Astrocyte of the hippocampus (primary cell): ENCODE measurements around the gene MUC6.

Source experiments
- DNase-seq: peaks from one replicate; pipeline ENCODE4 v3.0.0; 2011; ENCODE audit warnings: low read depth, low spot score

MUC6 gene

GRCh38 chr11:1008001-1008802 is 28.3 kb downstream of the MUC6 start:
- DNase-seq, result no peak

GRCh38 chr11:1007279-1007678 is 29.2 kb downstream of the MUC6 start:
- DNase-seq, result no peak

- no peak for DNase-seq
Measured at GRCh38 chr11:1006762-1007161, 29.8 kb downstream of the MUC6 start.

GRCh38 chr11:1005928-1006327 is 30.6 kb downstream of the MUC6 start:
- peak; percentile 18 for DNase-seq

GRCh38 chr11:1003159-1003558 is 33.4 kb downstream of the MUC6 start:
- no peak for DNase-seq

- no peak for DNase-seq
Measured at GRCh38 chr11:1002406-1002984, 34.0 kb downstream of the MUC6 start.

- no peak for DNase-seq
Measured at GRCh38 chr11:1001617-1002405, 34.7 kb downstream of the MUC6 start.

GRCh38 chr11:1000357-1001278 is 35.9 kb downstream of the MUC6 start:
- DNase-seq, result no peak

GRCh38 chr11:999009-999408 is 37.5 kb downstream of the MUC6 start:
- no peak for DNase-seq

GRCh38 chr11:997907-998306 is 38.6 kb downstream of the MUC6 start:
- no peak for DNase-seq

- DNase-seq, result no peak
Measured at GRCh38 chr11:996681-997080, 39.8 kb downstream of the MUC6 start.

- peak; percentile 50 for DNase-seq
Measured at GRCh38 chr11:995752-996420, 40.6 kb downstream of the MUC6 start.

GRCh38 chr11:995044-995751 is 41.3 kb downstream of the MUC6 start:
- no peak for DNase-seq

GRCh38 chr11:993632-994167 is 42.8 kb downstream of the MUC6 start:
- no peak for DNase-seq

- no peak for DNase-seq
Measured at GRCh38 chr11:992577-992976, 43.9 kb downstream of the MUC6 start.

GRCh38 chr11:991711-992307 is 44.7 kb downstream of the MUC6 start:
- no peak for DNase-seq

- DNase-seq, result no peak
Measured at GRCh38 chr11:991034-991433, 45.5 kb downstream of the MUC6 start.

- no peak for DNase-seq
Measured at GRCh38 chr11:990101-990500, 46.4 kb downstream of the MUC6 start.

GRCh38 chr11:987671-988070 is 48.8 kb downstream of the MUC6 start:
- no peak for DNase-seq

- no peak for DNase-seq
Measured at GRCh38 chr11:986952-987305, 49.6 kb downstream of the MUC6 start.
